Astrocyte of the cerebellum (primary cell): ENCODE data around the gene ADARB2.

Experiments used
- DNase-seq: peaks from one replicate; pipeline ENCODE4 v3.0.0-alpha.2; 2011; ENCODE audit warnings: low read depth
- H3K4me3 ChIP-seq: 2 replicates; pipeline ENCODE4 v1.5.1; 2011; ENCODE audit warnings: mild to moderate bottlenecking, low read depth, low read length, moderate library complexity
- CTCF ChIP-seq: IDR thresholded peaks from 2 replicates; pipeline ENCODE4 v1.5.1; 2012; ENCODE audit warnings: low read length, low read depth, moderate library complexity, mild to moderate bottlenecking; ENCODE audit errors: missing control alignments
- in situ Hi-C: cut with HindIII; loops from 2 replicates; pipeline ENCODE4 v1.10.0; 2017; ENCODE audit warnings: low sequenced_read_pairs

The ADARB2 gene

GRCh38 chr10:1203704-1204103, 533.6 kb downstream of the ADARB2 start:
- no peak for TF ChIP-seq CTCF
- H3K4me3 ChIP-seq = no peak overlapping the region
- in situ Hi-C loops = no loop called here
- no peak for DNase-seq

GRCh38 chr10:1203216-1203615, 534.1 kb downstream of the ADARB2 start:
- in situ Hi-C loops = no loop called here
- TF ChIP-seq CTCF = no peak
- DNase-seq = no peak
- no peak overlapping the region for H3K4me3 ChIP-seq

GRCh38 chr10:1202343-1202742, 535.0 kb downstream of the ADARB2 start:
- DNase-seq = no peak
- TF ChIP-seq CTCF = no peak
- H3K4me3 ChIP-seq = no peak overlapping the region
- in situ Hi-C loops = no loop called here

- in situ Hi-C loops = no loop called here
- DNase-seq = no peak
- no peak overlapping the region for H3K4me3 ChIP-seq
- TF ChIP-seq CTCF = no peak
These were observed 536.2 kb downstream of the ADARB2 start for GRCh38 chr10:1200866-1201807.

GRCh38 chr10:1199897-1200721, 537.2 kb downstream of the ADARB2 start:
- TF ChIP-seq CTCF = no peak
- DNase-seq = no peak
- in situ Hi-C loops = no loop called here
- no peak overlapping the region for H3K4me3 ChIP-seq

GRCh38 chr10:1199345-1199673, 538.0 kb downstream of the ADARB2 start:
- in situ Hi-C loops = no loop called here
- no peak for TF ChIP-seq CTCF
- H3K4me3 ChIP-seq = no peak overlapping the region
- no peak for DNase-seq
